Common myeloid progenitor, CD34-positive (primary cell): ENCODE data around the gene ABCA6.

ENCODE experiments used
- CTCF ChIA-PET: fragments of 350-600 bp; sonication (Branson Sonifier 250); formaldehyde crosslinking; loops from one replicate; lab custom pipeline; 2021; ENCODE audit warnings: antibody characterized with exemption; lab: Charles Lee
- POLR2A ChIA-PET: fragments of 350-600 bp; sonication (Branson Sonifier 250); formaldehyde crosslinking; loops from one replicate; lab custom pipeline; 2021; ENCODE audit warnings: antibody characterized with exemption; lab: Charles Lee
- DNase-seq, 3 donors: peaks; one replicate each; pipeline versions ENCODE4 v3.0.0 to v3.0.0-alpha.2; 2013
- H3K27ac ChIP-seq, 2 experiments: 1 replicate in 1 of 2; 2 replicates in 1 of 2; pipeline ENCODE4 v1.7.0; 2013; ENCODE audit warnings: inconsistent platforms in 2 of 2, low read length in 2 of 2, mild to moderate bottlenecking in 2 of 2, low read depth in 1 of 2, moderate library complexity in 1 of 2; ENCODE audit not compliant: severe bottlenecking in 2 of 2, insufficient read depth in 1 of 2, poor library complexity in 1 of 2
- H3K27me3 ChIP-seq, 5 experiments: replicated peaks in 2 of 5; 1 replicate in 3 of 5; 2 replicates in 2 of 5; pipeline versions ENCODE4 v1.6.1 to v1.7.0; 2013; ENCODE audit warnings: low read length in 4 of 5, mild to moderate bottlenecking in 2 of 5, moderate library complexity in 2 of 5, inconsistent platforms in 1 of 5; ENCODE audit not compliant: insufficient read depth in 5 of 5, control insufficient read depth in 4 of 5
- H3K36me3 ChIP-seq, 4 experiments: 1 replicate in 2 of 4; 2 replicates in 2 of 4; pipeline versions ENCODE4 v1.6.1 to v1.7.0; 2013; ENCODE audit warnings: low read length in 3 of 4, control low read depth in 1 of 4, mild to moderate bottlenecking in 1 of 4; ENCODE audit not compliant: control insufficient read depth in 4 of 4, insufficient read depth in 4 of 4
- H3K4me1 ChIP-seq, 4 experiments: 1 replicate in 3 of 4; 2 replicates in 1 of 4; pipeline versions ENCODE4 v1.6.1 to v1.7.1; 2013; ENCODE audit warnings: low read length in 3 of 4, mild to moderate bottlenecking in 3 of 4, control low read depth in 1 of 4, inconsistent platforms in 1 of 4, moderate library complexity in 1 of 4; ENCODE audit not compliant: control insufficient read depth in 4 of 4, insufficient read depth in 4 of 4; ENCODE audit errors: control extremely low read depth in 1 of 4
- H3K4me3 ChIP-seq, 7 experiments: 1 replicate in 4 of 7; 2 replicates in 3 of 7; pipeline versions ENCODE4 v1.5.1 to v1.7.0; 2013; ENCODE audit warnings: mild to moderate bottlenecking in 7 of 7, low read length in 6 of 7, moderate library complexity in 6 of 7, inconsistent platforms in 2 of 7, low read depth in 2 of 7, control low read depth in 1 of 7; ENCODE audit not compliant: insufficient read depth in 4 of 7, control insufficient read depth in 1 of 7; ENCODE audit errors: extremely low read depth in 1 of 7
- H3K9me3 ChIP-seq, 5 experiments: 1 replicate in 4 of 5; 2 replicates in 1 of 5; pipeline versions ENCODE4 v1.6.1 to v1.7.1; 2013; ENCODE audit warnings: low read length in 4 of 5, mild to moderate bottlenecking in 2 of 5, inconsistent platforms in 1 of 5, low read depth in 1 of 5, moderate library complexity in 1 of 5; ENCODE audit not compliant: control insufficient read depth in 4 of 5, insufficient read depth in 2 of 5; ENCODE audit errors: control extremely low read depth in 1 of 5
- WGBS: methylation state at CpG from one replicate; pipeline ENCODE4 v1.1.5; 2013; ENCODE audit not compliant: insufficient coverage; 5-methylcytosine and 5-hydroxymethylcytosine counted together

ABCA6 gene

DNA sequence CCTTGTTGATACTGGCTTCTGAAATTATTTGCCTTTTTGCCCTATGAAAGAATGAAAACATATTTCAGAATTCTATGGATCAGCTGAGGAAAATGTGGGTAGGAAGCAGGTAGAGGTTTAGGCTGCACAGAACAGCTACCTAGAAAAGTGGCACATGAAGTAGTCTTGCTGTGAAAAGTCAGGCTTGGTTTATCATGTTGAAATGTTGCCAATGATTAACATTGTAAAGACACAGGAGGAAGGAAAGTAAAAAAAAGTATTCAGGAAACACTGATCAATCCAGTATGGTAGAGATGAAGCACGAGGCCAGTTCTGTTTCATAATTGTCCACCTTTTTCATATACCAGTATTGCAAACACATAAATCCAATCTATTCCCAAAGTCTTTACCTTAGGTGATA is 29.9 kb downstream of the ABCA6 start:
- no peak overlapping the region for H3K27ac ChIP-seq
- POLR2A ChIA-PET, result interaction anchor here (0.7 kb wide), 1 partner anchor 694 kb away, joined by 3 read pairs; no protein-coding TSS in a partner anchor
- 67% methylated on average over 1 of the region's 1 CpG for WGBS
- peaks cover 0 to 1% (median 0%) of the 10 kb centered on the region in 5 experiments for H3K9me3 ChIP-seq
- no peaks in the 10 kb centered on the region for H3K36me3 ChIP-seq
- H3K27me3 ChIP-seq, result no peaks in the 10 kb centered on the region
- H3K4me1 ChIP-seq, result no peaks in the 10 kb centered on the region
- no peak for DNase-seq
- CTCF ChIA-PET, result no interaction called here
- H3K4me3 ChIP-seq, result no peak overlapping the region

DNA sequence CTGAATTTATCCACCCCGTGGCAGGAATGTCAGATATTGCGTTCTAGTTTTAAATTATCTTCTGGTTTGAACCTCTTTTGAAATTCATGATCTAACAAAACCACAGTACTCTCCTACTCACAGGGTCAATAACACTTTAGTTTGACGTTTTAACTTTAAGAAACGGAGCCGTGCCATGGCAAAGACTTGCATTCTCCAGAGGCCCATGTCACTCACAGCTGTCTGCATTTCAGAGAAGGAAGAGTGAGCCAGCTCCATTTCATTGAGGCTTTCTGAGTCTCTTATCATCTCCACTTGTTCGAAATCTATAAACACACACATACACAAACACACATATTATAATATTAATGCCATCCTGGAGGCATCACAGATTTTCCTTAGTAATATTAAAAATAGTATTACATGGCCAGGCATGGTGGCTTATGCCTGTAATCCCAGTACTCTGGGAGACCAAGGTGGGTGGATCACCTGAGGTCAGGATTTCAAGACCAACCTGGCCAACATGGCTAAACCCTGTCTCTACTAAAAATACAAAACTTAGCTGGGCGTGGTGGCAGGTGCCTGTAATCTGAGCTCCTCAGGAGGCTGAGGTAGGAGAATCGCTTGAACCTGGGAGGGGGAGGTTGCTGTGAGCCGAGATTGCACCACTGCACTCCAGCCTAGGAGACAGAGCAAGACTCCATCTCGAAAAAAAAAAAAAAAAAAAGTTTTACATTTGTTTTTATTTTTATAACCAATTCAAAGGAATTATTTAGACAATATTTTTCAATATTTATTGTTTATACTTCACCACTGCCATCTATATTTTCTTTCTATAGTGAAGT is 35.6 kb downstream of the ABCA6 start:
- Histone ChIP-seq H3K36me3 (no peaks in the 10 kb centered on the region), H3K27ac (no peak overlapping the region), H3K4me3 (no peak overlapping the region), H3K27me3 (no peaks in the 10 kb centered on the region), H3K9me3 (no peaks in the 10 kb centered on the region), H3K4me1 (no peaks in the 10 kb centered on the region)
- whole genome bisulfite sequencing, result 100% methylated on average over 4 of the region's 10 CpGs
- POLR2A ChIA-PET, result no interaction called here
- CTCF ChIA-PET, result no interaction called here
- DNase-seq, result no peak

DNA sequence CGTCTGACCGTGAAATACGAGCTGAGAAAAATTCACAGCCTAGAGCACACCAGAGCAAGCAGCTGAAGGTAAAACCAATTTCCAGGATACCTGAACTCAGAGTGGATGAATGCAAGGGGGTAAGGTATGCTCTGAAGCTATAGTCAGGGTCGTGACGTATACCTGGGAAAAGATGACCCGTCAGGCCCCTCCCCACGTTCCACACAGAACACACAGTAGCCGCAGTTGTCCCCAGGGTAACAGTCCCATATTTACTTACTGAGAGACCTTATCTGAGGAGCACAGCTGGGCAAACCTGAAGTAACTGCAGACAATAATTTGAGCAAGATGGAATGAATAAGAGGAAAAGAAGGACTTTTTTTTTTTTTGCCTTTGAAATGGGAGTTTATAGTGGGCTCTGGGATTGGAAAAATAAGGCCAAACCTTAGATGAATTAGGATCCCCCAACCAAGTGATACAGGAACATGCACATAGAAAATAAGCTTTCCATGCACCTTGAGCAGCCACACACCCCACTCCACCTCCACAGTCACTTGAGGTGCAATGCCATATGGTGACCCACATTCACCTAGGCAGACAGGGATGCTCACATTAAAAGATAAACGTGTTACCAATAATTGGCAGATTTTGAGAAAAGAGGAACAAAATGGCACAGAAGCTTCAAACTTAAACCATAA is 38.0 kb downstream of the ABCA6 start:
- 96% methylated on average over 7 of the region's 9 CpGs for WGBS
- H3K27me3 ChIP-seq, result no peaks in the 10 kb centered on the region
- ChIA-PET CTCF (interaction anchor here (1.6 kb wide), 1 partner anchor 13 kb away, joined by 3 read pairs; no protein-coding TSS in a partner anchor), POLR2A (no interaction called here)
- no peaks in the 10 kb centered on the region for H3K9me3 ChIP-seq
- no peaks in the 10 kb centered on the region for H3K36me3 ChIP-seq
- no peak overlapping the region for H3K4me3 ChIP-seq
- H3K4me1 ChIP-seq, result no peaks in the 10 kb centered on the region
- peak overlapping the region in 1 of 2 experiments; percentile 63 for H3K27ac ChIP-seq
- peak in 1 of 3 donors; percentile 23 for DNase-seq

DNA sequence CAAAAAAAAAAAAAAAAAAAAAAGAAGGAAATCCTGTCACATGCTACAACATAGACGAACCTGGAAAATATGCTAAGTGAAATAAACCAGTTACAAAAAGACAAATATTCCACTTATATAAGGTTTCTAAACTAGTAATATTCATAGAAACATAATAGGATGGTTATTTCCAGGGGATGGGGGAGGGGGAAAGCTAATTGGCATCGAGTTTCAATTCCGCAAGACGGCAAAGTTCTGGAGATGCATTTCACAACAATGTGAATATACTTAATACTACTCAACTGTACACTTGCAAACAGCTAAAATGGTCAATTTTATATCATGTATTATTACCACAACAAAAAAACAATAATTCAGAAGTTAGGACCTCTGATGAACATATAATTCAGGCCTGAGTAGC is 43.1 kb downstream of the ABCA6 start:
- Histone ChIP-seq H3K27ac (no peak overlapping the region), H3K36me3 (no peaks in the 10 kb centered on the region), H3K9me3 (no peaks in the 10 kb centered on the region), H3K4me3 (no peak overlapping the region), H3K4me1 (peaks cover 6 to 13% (median 8%) of the 10 kb centered on the region in 4 experiments), H3K27me3 (no peaks in the 10 kb centered on the region)
- DNase-seq, result no peak
- no CpG with 5 or more reads among the region's 4 CpGs for WGBS
- ChIA-PET POLR2A (no interaction called here), CTCF (no interaction called here)

GRCh38 chr17:69096541-69096940 is 45.2 kb downstream of the ABCA6 start:
- Histone ChIP-seq H3K36me3 (no peaks in the 10 kb centered on the region), H3K27me3 (no peaks in the 10 kb centered on the region), H3K4me3 (no peak overlapping the region), H3K4me1 (peaks cover 17 to 28% (median 20%) of the 10 kb centered on the region in 4 experiments), H3K9me3 (no peaks in the 10 kb centered on the region), H3K27ac (no peak overlapping the region)
- ChIA-PET POLR2A (no interaction called here), CTCF (no interaction called here)
- no peak for DNase-seq
- WGBS, result no CpG with 5 or more reads among the region's 1 CpG

- peaks cover 17 to 28% (median 20%) of the 10 kb centered on the region in 4 experiments for H3K4me1 ChIP-seq
- 100% methylated on average over 1 of the region's 2 CpGs for WGBS
- H3K27me3 ChIP-seq, result no peaks in the 10 kb centered on the region
- H3K4me3 ChIP-seq, result peak overlapping the region in 1 of 7 experiments; percentile 4
- H3K27ac ChIP-seq, result peak overlapping the region in 1 of 2 experiments; percentile 81
- ChIA-PET POLR2A (no interaction called here), CTCF (interaction anchor here (1.3 kb wide), 1 partner anchor 9 kb away, joined by 4 read pairs; no protein-coding TSS in a partner anchor)
- no peak for DNase-seq
- no peaks in the 10 kb centered on the region for H3K36me3 ChIP-seq
- H3K9me3 ChIP-seq, result no peaks in the 10 kb centered on the region
Observed at GRCh38 chr17:69093995-69094394, 47.7 kb downstream of the ABCA6 start.
